ENCODE measurements around the gene B4GALNT4. TPM values are rescaled to one million over a fixed set of nuclear protein-coding genes. Genes with fewer than 3 reads are reported as not detected.

Gene B4GALNT4, protein sequence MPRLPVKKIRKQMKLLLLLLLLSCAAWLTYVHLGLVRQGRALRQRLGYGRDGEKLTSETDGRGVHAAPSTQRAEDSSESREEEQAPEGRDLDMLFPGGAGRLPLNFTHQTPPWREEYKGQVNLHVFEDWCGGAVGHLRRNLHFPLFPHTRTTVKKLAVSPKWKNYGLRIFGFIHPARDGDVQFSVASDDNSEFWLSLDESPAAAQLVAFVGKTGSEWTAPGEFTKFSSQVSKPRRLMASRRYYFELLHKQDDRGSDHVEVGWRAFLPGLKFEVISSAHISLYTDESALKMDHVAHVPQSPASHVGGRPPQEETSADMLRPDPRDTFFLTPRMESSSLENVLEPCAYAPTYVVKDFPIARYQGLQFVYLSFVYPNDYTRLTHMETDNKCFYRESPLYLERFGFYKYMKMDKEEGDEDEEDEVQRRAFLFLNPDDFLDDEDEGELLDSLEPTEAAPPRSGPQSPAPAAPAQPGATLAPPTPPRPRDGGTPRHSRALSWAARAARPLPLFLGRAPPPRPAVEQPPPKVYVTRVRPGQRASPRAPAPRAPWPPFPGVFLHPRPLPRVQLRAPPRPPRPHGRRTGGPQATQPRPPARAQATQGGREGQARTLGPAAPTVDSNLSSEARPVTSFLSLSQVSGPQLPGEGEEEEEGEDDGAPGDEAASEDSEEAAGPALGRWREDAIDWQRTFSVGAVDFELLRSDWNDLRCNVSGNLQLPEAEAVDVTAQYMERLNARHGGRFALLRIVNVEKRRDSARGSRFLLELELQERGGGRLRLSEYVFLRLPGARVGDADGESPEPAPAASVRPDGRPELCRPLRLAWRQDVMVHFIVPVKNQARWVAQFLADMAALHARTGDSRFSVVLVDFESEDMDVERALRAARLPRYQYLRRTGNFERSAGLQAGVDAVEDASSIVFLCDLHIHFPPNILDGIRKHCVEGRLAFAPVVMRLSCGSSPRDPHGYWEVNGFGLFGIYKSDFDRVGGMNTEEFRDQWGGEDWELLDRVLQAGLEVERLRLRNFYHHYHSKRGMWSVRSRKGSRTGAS
- 0.56 and 5.0 TPM in 2 replicates for polyA plus RNA-seq

GRCh38 chr11:369336-370018 lies at the start of gene B4GALNT4:
Gene B4GALNT4, plus strand, starts transcription at chr11:369499. Its CDS starts 305 bp downstream, at chr11:369804.

DNA sequence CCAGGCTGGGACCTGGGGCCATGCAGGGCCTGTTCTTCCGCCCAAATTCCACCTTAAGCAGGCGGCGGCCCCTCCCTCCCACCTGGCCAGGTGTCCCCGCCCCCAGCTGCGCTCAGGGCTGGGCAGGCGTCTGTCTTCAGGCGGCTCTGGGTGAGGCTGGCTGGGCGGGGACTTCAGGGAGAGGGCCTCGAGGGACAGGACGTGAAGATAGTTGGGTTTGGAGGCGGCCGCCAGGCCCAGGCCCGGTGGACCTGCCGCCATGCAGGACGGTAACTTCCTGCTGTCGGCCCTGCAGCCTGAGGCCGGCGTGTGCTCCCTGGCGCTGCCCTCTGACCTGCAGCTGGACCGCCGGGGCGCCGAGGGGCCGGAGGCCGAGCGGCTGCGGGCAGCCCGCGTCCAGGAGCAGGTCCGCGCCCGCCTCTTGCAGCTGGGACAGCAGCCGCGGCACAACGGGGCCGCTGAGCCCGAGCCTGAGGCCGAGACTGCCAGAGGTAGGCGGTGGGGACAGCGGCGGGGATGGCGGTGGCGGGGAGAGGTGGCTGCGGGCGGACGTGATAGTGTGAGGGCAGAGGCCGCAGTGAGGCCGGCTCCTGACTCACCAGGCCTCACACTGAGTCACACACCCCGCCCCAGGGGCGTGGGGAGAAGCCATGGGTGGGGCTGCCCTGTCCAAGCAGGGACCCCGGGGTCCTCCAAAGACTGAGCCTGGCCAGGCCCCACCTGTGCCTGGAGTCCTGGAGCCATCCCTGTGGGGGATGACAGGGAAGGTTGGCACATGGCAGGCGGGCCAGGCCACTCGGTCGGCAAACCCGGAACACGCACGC lies 24.9 kb downstream of the B4GALNT4 start, which contains the start of gene PKP3:
PKP3 (plus strand) TSS at position 176 of the 824 bp plus-strand sequence; CDS start at position 260, 84 bp downstream.

Other genes with a start within 250 kb of the B4GALNT4 start
- gene SCGB1C1, start 176.4 kb upstream of the B4GALNT4 start, polyA plus RNA-seq, result not detected in 2 replicates
- 4.3 and 4.5 TPM in 2 replicates for gene BET1L, start 162.1 kb upstream of the B4GALNT4 start, polyA plus RNA-seq
- gene RIC8A, start 161.8 kb upstream of the B4GALNT4 start, polyA plus RNA-seq, result 5.9 and 8.3 TPM in 2 replicates
- 8.4 and 9.6 TPM in 2 replicates for gene SIRT3, start 133.2 kb upstream of the B4GALNT4 start, polyA plus RNA-seq
- 84.5 and 95.9 TPM in 2 replicates for gene PSMD13, start 132.5 kb upstream of the B4GALNT4 start, polyA plus RNA-seq
- gene NLRP6, start 91.1 kb upstream of the B4GALNT4 start, polyA plus RNA-seq, result not detected in 2 replicates
- not detected in 2 replicates for gene PGGHG, start 80.4 kb upstream of the B4GALNT4 start, polyA plus RNA-seq
- gene IFITM5, start 70.0 kb upstream of the B4GALNT4 start, polyA plus RNA-seq, result not detected in 2 replicates
- 7.0 and 9.8 TPM in 2 replicates for gene IFITM2, start 61.7 kb upstream of the B4GALNT4 start, polyA plus RNA-seq
- 3.2 and 3.6 TPM in 2 replicates for gene IFITM1, start 55.5 kb upstream of the B4GALNT4 start, polyA plus RNA-seq
- gene IFITM3, start 48.6 kb upstream of the B4GALNT4 start, polyA plus RNA-seq, result 33.2 and 34.1 TPM in 2 replicates
- gene PKP3, start 24.7 kb downstream of the B4GALNT4 start, polyA plus RNA-seq, result not detected in 2 replicates
- 3.0 TPM in 2 replicates for gene SIGIRR, start 45.5 kb downstream of the B4GALNT4 start, polyA plus RNA-seq
- gene ANO9, start 72.5 kb downstream of the B4GALNT4 start, polyA plus RNA-seq, result not detected in 2 replicates
- 2.3 and 3.5 TPM in 2 replicates for gene PTDSS2, start 80.8 kb downstream of the B4GALNT4 start, polyA plus RNA-seq
- gene RNH1, start 137.7 kb downstream of the B4GALNT4 start, polyA plus RNA-seq, result 12.8 and 13.2 TPM in 2 replicates
- gene HRAS, start 166.1 kb downstream of the B4GALNT4 start, polyA plus RNA-seq, result 19.5 and 37.7 TPM in 2 replicates
- 0.13 TPM in 1 of 2 replicates, not detected in the other for gene LRRC56, start 168.0 kb downstream of the B4GALNT4 start, polyA plus RNA-seq
- gene LMNTD2, start 191.2 kb downstream of the B4GALNT4 start, polyA plus RNA-seq, result not detected in 2 replicates
- 1.6 and 3.9 TPM in 2 replicates for gene RASSF7, start 191.5 kb downstream of the B4GALNT4 start, polyA plus RNA-seq
- gene PHRF1, start 207.0 kb downstream of the B4GALNT4 start, polyA plus RNA-seq, result 0.19 and 0.35 TPM in 2 replicates
- gene IRF7, start 246.5 kb downstream of the B4GALNT4 start, polyA plus RNA-seq, result not detected in 2 replicates

Measured in Purkinje cell (primary cell).